Parathyroid adenoma (tissue), 2 donors: ENCODE data around the gene ANXA8.

Source experiments
- H2AFZ ChIP-seq: fragments of 300-600 bp; sonication (generic); one replicate; pipeline ENCODE4 v1.7.0; 2017; ENCODE audit warnings: antibody characterized with exemption, mild to moderate bottlenecking
- H3K27ac ChIP-seq: fragments of 300-600 bp; sonication (generic); one replicate; pipeline ENCODE4 v1.7.0; 2017
- H3K27me3 ChIP-seq: fragments of 300-600 bp; sonication (generic); one replicate; pipeline ENCODE4 v1.7.0; 2017; ENCODE audit warnings: low read length; ENCODE audit not compliant: control insufficient read depth, insufficient read depth
- H3K36me3 ChIP-seq: fragments of 300-600 bp; sonication (generic); one replicate; pipeline ENCODE4 v1.7.0; 2017; ENCODE audit warnings: low read length; ENCODE audit not compliant: control insufficient read depth, insufficient read depth
- H3K4me1 ChIP-seq: fragments of 300-600 bp; sonication (generic); one replicate; pipeline ENCODE4 v1.7.0; 2017; ENCODE audit warnings: control low read depth
- H3K4me2 ChIP-seq: fragments of 300-600 bp; sonication (generic); one replicate; pipeline ENCODE4 v1.7.0; 2017; ENCODE audit warnings: low read length
- H3K4me3 ChIP-seq: fragments of 300-600 bp; sonication (generic); one replicate; pipeline ENCODE4 v1.7.0; 2017; ENCODE audit warnings: low read depth, low read length
- H3K79me2 ChIP-seq: fragments of 300-600 bp; sonication (generic); one replicate; pipeline ENCODE4 v1.7.0; 2017; ENCODE audit warnings: control low read depth
- H3K9ac ChIP-seq: fragments of 300-600 bp; sonication (generic); one replicate; pipeline ENCODE4 v1.7.0; 2017; ENCODE audit warnings: mild to moderate bottlenecking
- H3K9me3 ChIP-seq: fragments of 300-600 bp; sonication (generic); one replicate; pipeline ENCODE4 v1.7.0; 2017; ENCODE audit warnings: low read length; ENCODE audit not compliant: control insufficient read depth
- TF ChIP-seq, protein P1 (sequence below): fragments of 300-600 bp; sonication (generic); IDR thresholded peaks from one replicate; pipeline ENCODE4 v1.7.0; 2017; ENCODE audit warnings: antibody characterized with exemption, mild to moderate bottlenecking
- donor health status: primary hyperparathyroidism.

ANXA8 gene

DNA sequence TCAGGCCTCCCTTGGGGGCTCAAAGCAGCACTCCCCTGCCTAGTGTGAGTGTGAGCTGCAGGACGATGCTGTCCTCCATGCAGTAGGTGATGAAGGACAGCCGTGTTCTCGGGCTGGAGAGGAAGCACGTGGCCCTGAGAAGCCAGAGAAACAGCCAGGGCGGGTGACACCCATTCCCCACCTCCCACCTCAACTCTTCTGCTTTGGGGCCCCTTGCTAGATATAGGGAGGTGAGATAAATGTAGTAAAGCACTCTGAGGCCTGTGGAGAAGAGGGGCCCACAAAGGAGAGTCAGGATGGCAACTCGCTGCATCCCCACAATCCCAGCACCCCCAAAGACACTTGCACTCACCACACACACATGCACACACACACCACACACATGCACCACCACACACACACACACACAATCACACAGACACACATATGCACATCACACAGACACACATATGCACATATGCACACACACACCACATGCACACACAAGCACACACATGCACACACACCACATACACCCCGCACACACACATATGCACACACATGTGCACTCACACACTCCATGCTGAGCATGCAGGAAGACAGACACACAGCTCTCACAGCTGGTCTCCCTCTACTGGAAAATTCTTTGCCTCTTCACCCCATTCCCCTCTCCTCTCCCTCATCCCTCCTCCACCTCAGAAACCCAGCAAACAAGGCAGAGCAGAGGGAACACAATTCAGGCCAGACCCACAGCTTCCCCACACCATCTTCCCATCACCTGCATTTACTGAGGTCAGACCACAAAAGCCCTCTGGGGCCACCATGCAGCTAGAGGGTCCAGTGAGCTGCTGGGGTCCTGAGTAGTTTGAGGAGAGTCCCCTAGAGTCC is 30.5 kb downstream of the ANXA8 start:
- H3K79me2 ChIP-seq: no peaks in the 10 kb centered on the region
- no peaks in the 10 kb centered on the region for H3K36me3 ChIP-seq
- no peak overlapping the region for H3K9ac ChIP-seq
- no peaks in the 10 kb centered on the region for H3K27me3 ChIP-seq
- H2AFZ ChIP-seq: no peak overlapping the region
- no peaks in the 10 kb centered on the region for H3K9me3 ChIP-seq
- H3K4me1 ChIP-seq: no peaks in the 10 kb centered on the region
- H3K27ac ChIP-seq: no peak overlapping the region
- H3K4me3 ChIP-seq: no peak overlapping the region
- no peak overlapping the region for H3K4me2 ChIP-seq
- TF ChIP-seq, protein P1, sequence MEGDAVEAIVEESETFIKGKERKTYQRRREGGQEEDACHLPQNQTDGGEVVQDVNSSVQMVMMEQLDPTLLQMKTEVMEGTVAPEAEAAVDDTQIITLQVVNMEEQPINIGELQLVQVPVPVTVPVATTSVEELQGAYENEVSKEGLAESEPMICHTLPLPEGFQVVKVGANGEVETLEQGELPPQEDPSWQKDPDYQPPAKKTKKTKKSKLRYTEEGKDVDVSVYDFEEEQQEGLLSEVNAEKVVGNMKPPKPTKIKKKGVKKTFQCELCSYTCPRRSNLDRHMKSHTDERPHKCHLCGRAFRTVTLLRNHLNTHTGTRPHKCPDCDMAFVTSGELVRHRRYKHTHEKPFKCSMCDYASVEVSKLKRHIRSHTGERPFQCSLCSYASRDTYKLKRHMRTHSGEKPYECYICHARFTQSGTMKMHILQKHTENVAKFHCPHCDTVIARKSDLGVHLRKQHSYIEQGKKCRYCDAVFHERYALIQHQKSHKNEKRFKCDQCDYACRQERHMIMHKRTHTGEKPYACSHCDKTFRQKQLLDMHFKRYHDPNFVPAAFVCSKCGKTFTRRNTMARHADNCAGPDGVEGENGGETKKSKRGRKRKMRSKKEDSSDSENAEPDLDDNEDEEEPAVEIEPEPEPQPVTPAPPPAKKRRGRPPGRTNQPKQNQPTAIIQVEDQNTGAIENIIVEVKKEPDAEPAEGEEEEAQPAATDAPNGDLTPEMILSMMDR: no peak

DNA sequence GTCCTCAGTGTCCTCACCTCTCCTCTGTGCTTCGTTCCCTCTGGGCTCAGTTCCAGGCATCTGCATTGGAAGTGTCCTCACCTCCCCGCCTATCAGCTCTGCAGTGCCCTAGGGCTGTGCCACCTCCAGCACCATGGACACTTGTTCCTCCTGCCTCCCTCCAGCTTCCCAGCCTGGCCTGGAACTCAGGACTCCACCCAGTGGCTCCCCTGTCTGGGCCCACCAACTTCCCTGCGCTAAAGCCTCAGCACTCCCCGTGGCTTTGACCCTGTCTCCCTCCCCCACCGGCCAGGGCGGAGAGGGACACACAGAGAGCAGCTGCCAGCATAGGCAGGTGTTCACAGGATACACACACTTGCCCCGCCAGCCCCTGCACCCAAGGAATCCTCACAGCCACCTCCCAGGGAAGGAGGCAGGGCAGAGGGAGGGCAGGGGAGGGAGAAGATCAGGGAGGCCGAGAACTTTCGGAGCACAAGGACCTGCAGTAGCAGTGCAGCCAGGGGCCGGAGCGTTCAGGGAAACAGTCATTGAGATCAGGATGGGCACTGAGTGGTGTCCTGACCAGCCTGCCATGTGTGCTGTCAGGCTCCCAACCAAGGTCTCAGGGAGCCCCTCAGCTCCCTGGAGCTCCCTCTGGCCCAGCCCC is 31.3 kb downstream of the ANXA8 start:
- Histone ChIP-seq H3K4me3 (no peak overlapping the region), H3K36me3 (no peaks in the 10 kb centered on the region), H3K4me2 (no peak overlapping the region), H3K27ac (no peak overlapping the region), H3K4me1 (no peaks in the 10 kb centered on the region), H3K79me2 (no peaks in the 10 kb centered on the region), H3K9ac (no peak overlapping the region), H2AFZ (no peak overlapping the region), H3K27me3 (no peaks in the 10 kb centered on the region), H3K9me3 (no peaks in the 10 kb centered on the region)
- TF ChIP-seq, protein P1: no peak

DNA sequence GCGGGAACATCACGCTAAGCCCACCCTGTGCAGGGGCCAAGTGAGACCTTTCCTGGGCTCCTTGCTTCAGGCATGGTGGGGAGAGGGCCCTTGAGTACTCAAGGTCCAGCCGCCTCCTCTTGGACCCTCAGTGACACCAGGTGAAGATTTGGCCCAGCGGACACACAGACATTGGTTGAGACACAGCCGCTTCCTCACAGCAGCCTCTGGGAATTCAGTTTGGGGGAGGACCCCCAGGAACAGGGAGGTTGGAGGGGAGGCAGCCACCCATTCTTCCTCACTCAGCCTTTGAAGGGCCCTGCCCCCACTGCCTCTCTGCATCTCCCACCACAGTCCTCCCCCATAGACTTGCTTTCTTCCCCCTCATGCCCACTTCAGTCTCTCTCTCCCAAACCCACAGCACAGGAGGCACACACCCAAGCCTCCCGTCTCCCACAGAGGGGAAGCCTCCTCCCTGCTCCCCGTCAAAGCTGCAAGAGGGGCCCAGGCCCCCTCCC is 31.9 kb downstream of the ANXA8 start:
- no peaks in the 10 kb centered on the region for H3K27me3 ChIP-seq
- no peaks in the 10 kb centered on the region for H3K79me2 ChIP-seq
- no peak overlapping the region for H3K4me3 ChIP-seq
- no peak overlapping the region for H3K9ac ChIP-seq
- no peaks in the 10 kb centered on the region for H3K36me3 ChIP-seq
- no peak overlapping the region for H2AFZ ChIP-seq
- H3K4me2 ChIP-seq: no peak overlapping the region
- H3K9me3 ChIP-seq: no peaks in the 10 kb centered on the region
- no peaks in the 10 kb centered on the region for H3K4me1 ChIP-seq
- no peak overlapping the region for H3K27ac ChIP-seq
- TF ChIP-seq, protein P1: no peak

DNA sequence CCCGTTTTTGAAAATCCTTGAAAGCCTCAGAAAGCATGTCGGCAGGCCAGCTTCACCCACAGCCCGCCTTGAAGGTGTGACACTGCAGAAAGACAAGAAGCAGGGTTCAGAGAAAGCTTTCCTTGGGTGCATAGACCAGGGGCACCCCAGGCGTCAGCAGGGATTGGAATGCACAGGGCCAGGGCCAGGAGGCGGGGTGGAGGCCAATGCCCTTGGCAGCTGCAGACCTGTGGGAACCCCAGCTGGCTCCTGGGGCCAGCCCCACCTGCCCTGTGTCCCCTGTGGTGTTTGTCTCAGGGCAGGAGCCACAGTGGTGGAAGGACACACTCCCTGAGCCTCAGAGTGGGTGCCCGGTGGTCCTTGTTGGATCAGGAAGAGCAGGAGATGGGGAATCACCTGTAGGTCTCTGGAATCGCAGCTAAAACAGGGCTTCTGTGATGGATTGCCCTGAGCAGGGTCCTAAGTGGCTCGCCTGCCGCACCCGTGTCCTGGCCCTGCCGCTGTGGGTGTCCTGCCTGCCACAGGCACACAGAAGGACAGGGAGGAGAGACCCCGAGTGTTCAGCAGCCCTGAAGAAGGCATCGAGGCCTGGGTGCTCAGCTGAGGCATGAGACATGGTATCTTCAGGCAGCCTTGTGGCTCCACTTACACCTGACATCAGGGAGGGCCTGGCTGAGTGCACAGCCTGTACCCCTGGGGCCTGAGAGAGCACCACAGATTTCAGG is 32.5 kb downstream of the ANXA8 start:
- Histone ChIP-seq H3K36me3 (no peaks in the 10 kb centered on the region), H2AFZ (no peak overlapping the region), H3K4me1 (no peaks in the 10 kb centered on the region), H3K9me3 (no peaks in the 10 kb centered on the region), H3K9ac (no peak overlapping the region), H3K27ac (no peak overlapping the region), H3K79me2 (no peaks in the 10 kb centered on the region), H3K4me2 (no peak overlapping the region), H3K27me3 (no peaks in the 10 kb centered on the region), H3K4me3 (no peak overlapping the region)
- TF ChIP-seq, protein P1: no peak
